WTC11 (cell line): ENCODE results near the gene RASSF1. TPM values are rescaled to one million over a fixed set of nuclear protein-coding genes. Genes with fewer than 3 reads are reported as not detected.

Source experiments
- ATAC-seq: fragments of 200-7000 bp; cut with Tn5 transposase; 2 replicates; pipeline ENCODE4 v1.10.0; 2021; ENCODE audit warnings: mild to moderate bottlenecking, moderate library complexity
- CTCF ChIA-PET: fragments of 300-600 bp; sonication (Branson Sonifier 250); formaldehyde crosslinking; loops from one replicate; lab custom pipeline; 2021; ENCODE audit warnings: antibody characterized with exemption; lab: Charles Lee
- POLR2A ChIA-PET: fragments of 350-600 bp; sonication (Branson Sonifier 250); formaldehyde crosslinking; loops from one replicate; lab custom pipeline; 2021; ENCODE audit warnings: antibody characterized with exemption; lab: Charles Lee
- DNase-seq: peaks from one replicate; pipeline ENCODE4 v3.0.0; 2021; ENCODE audit warnings: low spot score
- H3K27ac Mint-ChIP-seq: 2 replicates; pipeline ENCODE4 v1.8.0; 2021; ENCODE audit warnings: mixed read lengths
- H3K27me3 Mint-ChIP-seq: 2 replicates; pipeline ENCODE4 v1.8.0; 2021; ENCODE audit warnings: low read depth, mild to moderate bottlenecking, moderate library complexity, mixed read lengths
- H3K36me3 Mint-ChIP-seq: 2 replicates; pipeline ENCODE4 v1.8.0; 2021; ENCODE audit warnings: mixed read lengths
- H3K4me1 Mint-ChIP-seq: 2 replicates; pipeline ENCODE4 v1.8.0; 2022; ENCODE audit warnings: mixed read lengths
- H3K4me3 Mint-ChIP-seq: 2 replicates; pipeline ENCODE4 v1.8.0; 2021; ENCODE audit warnings: mild to moderate bottlenecking, moderate library complexity, mixed read lengths
- H3K9me3 Mint-ChIP-seq: 2 replicates; pipeline ENCODE4 v1.8.0; 2021; ENCODE audit warnings: mixed read lengths
- CBFB ChIP-seq: sonication (generic); formaldehyde crosslinking; IDR thresholded peaks from 2 replicates; pipeline ENCODE4 v1.8.1; 2022; ENCODE audit warnings: mild to moderate bottlenecking, low read depth, missing genetic modification reagents
- CREB1 ChIP-seq: sonication (generic); formaldehyde crosslinking; IDR thresholded peaks from 2 replicates; pipeline ENCODE4 v1.8.0; 2023; ENCODE audit warnings: mild to moderate bottlenecking, missing genetic modification reagents
- CTCF ChIP-seq: fragments of 200-600 bp; IDR thresholded peaks from 2 replicates; pipeline ENCODE4 v1.8.0; 2022; ENCODE audit warnings: antibody characterized with exemption
- EMX1 ChIP-seq: fragments of 250-450 bp; sonication (Bioruptor Pico); IDR thresholded peaks from 2 replicates; pipeline ENCODE4 v1.8.0; 2021; ENCODE audit warnings: mild to moderate bottlenecking
- ESRRA ChIP-seq: sonication (generic); formaldehyde crosslinking; IDR thresholded peaks from 2 replicates; pipeline ENCODE4 v1.8.1; 2022; ENCODE audit warnings: mild to moderate bottlenecking, missing genetic modification reagents, borderline replicate concordance
- ETV6 ChIP-seq: sonication (generic); formaldehyde crosslinking; IDR thresholded peaks from 2 replicates; pipeline ENCODE4 v1.8.1; 2022; ENCODE audit warnings: mild to moderate bottlenecking, missing genetic modification reagents
- FOXJ3 ChIP-seq: sonication (generic); formaldehyde crosslinking; IDR thresholded peaks from 2 replicates; pipeline ENCODE4 v1.9.0; 2021; ENCODE audit warnings: missing genetic modification reagents, mild to moderate bottlenecking, borderline replicate concordance
- FOXK1 ChIP-seq: sonication (generic); formaldehyde crosslinking; IDR thresholded peaks from 2 replicates; pipeline ENCODE4 v1.8.0; 2022; ENCODE audit warnings: mild to moderate bottlenecking, moderate library complexity, missing genetic modification reagents
- JAZF1 ChIP-seq: fragments of 250-450 bp; sonication (Bioruptor Pico); IDR thresholded peaks from 2 replicates; pipeline ENCODE4 v1.9.0; 2021; ENCODE audit warnings: moderate library complexity, mild to moderate bottlenecking, inconsistent platforms
- MAX ChIP-seq: sonication (generic); formaldehyde crosslinking; IDR thresholded peaks from 2 replicates; pipeline ENCODE4 v1.8.0; 2022; ENCODE audit warnings: mild to moderate bottlenecking, missing genetic modification reagents
- RELA ChIP-seq: sonication (generic); formaldehyde crosslinking; IDR thresholded peaks from 2 replicates; pipeline ENCODE4 v1.8.1; 2022; ENCODE audit warnings: missing genetic modification reagents, mild to moderate bottlenecking, borderline replicate concordance
- RORB ChIP-seq: fragments of 250-450 bp; sonication (Bioruptor Pico); IDR thresholded peaks from 2 replicates; pipeline ENCODE4 v1.9.0; 2021; ENCODE audit warnings: mild to moderate bottlenecking
- SMAD3 ChIP-seq: sonication (generic); formaldehyde crosslinking; IDR thresholded peaks from 2 replicates; pipeline ENCODE4 v1.8.0; 2022; ENCODE audit warnings: missing genetic modification reagents, mild to moderate bottlenecking, borderline replicate concordance
- SP1 ChIP-seq: sonication (generic); formaldehyde crosslinking; conservative IDR thresholded peaks from 2 replicates; pipeline ENCODE4 v1.8.1; 2022; ENCODE audit warnings: missing genetic modification reagents
- USF1 ChIP-seq: sonication (generic); formaldehyde crosslinking; IDR thresholded peaks from 2 replicates; pipeline ENCODE4 v1.8.0; 2022; ENCODE audit warnings: mild to moderate bottlenecking, missing genetic modification reagents
- USF2 ChIP-seq: sonication (generic); formaldehyde crosslinking; IDR thresholded peaks from 2 replicates; pipeline ENCODE4 v1.8.1; 2023; ENCODE audit warnings: mild to moderate bottlenecking, missing genetic modification reagents, moderate library complexity
- ZNF425 ChIP-seq: fragments of 250-450 bp; sonication (Bioruptor Pico); conservative IDR thresholded peaks from 2 replicates; pipeline ENCODE4 v1.9.0; 2021; ENCODE audit warnings: mild to moderate bottlenecking
- ZNF532 ChIP-seq: fragments of 250-450 bp; sonication (Bioruptor Pico); IDR thresholded peaks from 2 replicates; pipeline ENCODE4 v1.9.0; 2021; ENCODE audit warnings: mild to moderate bottlenecking, borderline replicate concordance
- total RNA-seq: library from RNA; stranded (reverse); gene quantifications from 3 replicates; pipeline ENCODE4 v1.2.3, GENCODE V29; 2021

The RASSF1 gene
- total RNA-seq, 1 experiment from 2014 or later: 14.5 TPM

GRCh38 chr3:50340147-50340447, 539 bp downstream of the RASSF1 start:
- peaks cover 71% of the 10 kb centered on the region for H3K27me3 Mint-ChIP-seq
- H3K9me3 Mint-ChIP-seq: no peaks in the 10 kb centered on the region
- H3K27ac Mint-ChIP-seq: no peak overlapping the region
- ChIA-PET POLR2A (no interaction called here), CTCF (interaction anchor here (1.0 to 1.7 kb wide), 7 partner anchors 37 to 272 kb away, joined by 3 to 6 read pairs (median 4); partner anchors contain the start of genes CISH, HYAL1 and IFRD2)
- ATAC-seq (no peak), DNase-seq (no peak)
- no peak for TF ChIP-seq CBFB (CRISPR knock-in tag)
- no peak for TF ChIP-seq EMX1 (CRISPR knock-in tag)
- TF ChIP-seq FOXK1 (CRISPR knock-in tag): no peak
- TF ChIP-seq USF2 (CRISPR knock-in tag): no peak
- TF ChIP-seq SP1: no peak
- no peak for TF ChIP-seq MAX (CRISPR knock-in tag)
- no peak for TF ChIP-seq ZNF425
- no peak for TF ChIP-seq ZNF532 (CRISPR knock-in tag)
- no peak for TF ChIP-seq ESRRA (CRISPR knock-in tag)
- TF ChIP-seq FOXJ3 (CRISPR knock-in tag): no peak
- TF ChIP-seq CTCF: no peak
- TF ChIP-seq USF1 (CRISPR knock-in tag): no peak
- no peak for TF ChIP-seq JAZF1 (CRISPR knock-in tag)
- no peak for TF ChIP-seq CREB1 (CRISPR knock-in tag)
- TF ChIP-seq RELA (CRISPR knock-in tag): no peak
- TF ChIP-seq ETV6 (CRISPR knock-in tag): no peak
- no peak for TF ChIP-seq RORB (CRISPR knock-in tag)
- no peak for TF ChIP-seq SMAD3 (CRISPR knock-in tag)
- H3K36me3 Mint-ChIP-seq: no peaks in the 10 kb centered on the region
- peaks cover 33% of the 10 kb centered on the region for H3K4me1 Mint-ChIP-seq
- H3K4me3 Mint-ChIP-seq: peak overlapping the region; percentile 95
